Upper lobe of left lung (tissue), 4 donors: ENCODE measurements around the gene SLC6A15.

Experiments
- POLR2AphosphoS5 ChIP-seq, 2 donors: sonication (generic); formaldehyde crosslinking; IDR thresholded peaks; one replicate each; pipeline ENCODE4 v1.5.1; 2017; ENCODE audit warnings: antibody characterized with exemption in 2 of 2
- TF ChIP-seq, protein P1 (sequence below), 6 experiments: fragments of 450-650 bp in 4 of 6; fragments of 200-600 bp in 2 of 6; sonication (generic) in 2 of 6; IDR thresholded peaks; one replicate each; pipeline ENCODE4 v1.5.1; 2016 to 2019; ENCODE audit warnings: antibody characterized with exemption in 6 of 6

DNA sequence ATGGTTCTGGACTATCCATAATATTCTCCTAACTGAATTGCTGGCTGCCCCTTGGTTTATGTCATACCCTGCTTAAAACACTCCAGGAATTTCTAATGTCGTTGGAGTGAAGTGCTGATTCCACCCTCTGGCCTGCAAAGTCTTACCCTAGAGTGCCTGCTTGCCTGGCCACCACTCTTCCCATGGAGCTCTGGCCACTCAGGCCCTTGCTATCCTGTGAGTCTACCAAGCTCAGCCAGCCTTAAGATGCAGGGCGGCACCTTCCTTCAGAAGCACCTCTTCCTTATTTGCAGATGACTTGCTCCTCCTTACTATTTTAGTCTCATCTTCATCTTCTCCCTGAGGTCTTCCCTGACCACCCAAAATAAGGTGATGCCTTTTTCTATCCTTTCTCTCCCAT lies 35.3 kb downstream of the SLC6A15 start:
- no peak for TF ChIP-seq POLR2AphosphoS5 (IDR thresholded peaks at IDR 0.05)
- TF ChIP-seq, protein P1, sequence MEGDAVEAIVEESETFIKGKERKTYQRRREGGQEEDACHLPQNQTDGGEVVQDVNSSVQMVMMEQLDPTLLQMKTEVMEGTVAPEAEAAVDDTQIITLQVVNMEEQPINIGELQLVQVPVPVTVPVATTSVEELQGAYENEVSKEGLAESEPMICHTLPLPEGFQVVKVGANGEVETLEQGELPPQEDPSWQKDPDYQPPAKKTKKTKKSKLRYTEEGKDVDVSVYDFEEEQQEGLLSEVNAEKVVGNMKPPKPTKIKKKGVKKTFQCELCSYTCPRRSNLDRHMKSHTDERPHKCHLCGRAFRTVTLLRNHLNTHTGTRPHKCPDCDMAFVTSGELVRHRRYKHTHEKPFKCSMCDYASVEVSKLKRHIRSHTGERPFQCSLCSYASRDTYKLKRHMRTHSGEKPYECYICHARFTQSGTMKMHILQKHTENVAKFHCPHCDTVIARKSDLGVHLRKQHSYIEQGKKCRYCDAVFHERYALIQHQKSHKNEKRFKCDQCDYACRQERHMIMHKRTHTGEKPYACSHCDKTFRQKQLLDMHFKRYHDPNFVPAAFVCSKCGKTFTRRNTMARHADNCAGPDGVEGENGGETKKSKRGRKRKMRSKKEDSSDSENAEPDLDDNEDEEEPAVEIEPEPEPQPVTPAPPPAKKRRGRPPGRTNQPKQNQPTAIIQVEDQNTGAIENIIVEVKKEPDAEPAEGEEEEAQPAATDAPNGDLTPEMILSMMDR (IDR thresholded peaks at IDR 0.05): no peak
